Epithelial cell of proximal tubule (primary cell): ENCODE results near the gene GARIN5A. TPM values are rescaled to one million over a fixed set of nuclear protein-coding genes. Genes with fewer than 3 reads are reported as not detected.

Source experiments
- DNase-seq: peaks from one replicate; pipeline ENCODE4 v3.0.0-alpha.2; 2011; ENCODE audit warnings: low read depth
- H3K4me3 ChIP-seq: 2 replicates; pipeline ENCODE4 v1.5.1; 2011; ENCODE audit warnings: low read depth, mild to moderate bottlenecking, low read length
- total RNA-seq: library from RNA; depleted of rRNA; stranded (reverse); fragments of >200 nt; gene quantifications from 2 replicates; pipeline ENCODE4 v1.2.3, GENCODE V29; 2015
- TF ChIP-seq, protein P1 (sequence below): conservative IDR thresholded peaks from 2 replicates; pipeline ENCODE4 v1.5.1; 2012; ENCODE audit warnings: low read depth, mild to moderate bottlenecking, low read length

Gene GARIN5A
- total RNA-seq, 1 donor from 2014 or later = 0.69 TPM

GRCh38 chr19:50468818-50469217 is 7.8 kb downstream of the GARIN5A start:
- no peak overlapping the region for H3K4me3 ChIP-seq
- TF ChIP-seq, protein P1, sequence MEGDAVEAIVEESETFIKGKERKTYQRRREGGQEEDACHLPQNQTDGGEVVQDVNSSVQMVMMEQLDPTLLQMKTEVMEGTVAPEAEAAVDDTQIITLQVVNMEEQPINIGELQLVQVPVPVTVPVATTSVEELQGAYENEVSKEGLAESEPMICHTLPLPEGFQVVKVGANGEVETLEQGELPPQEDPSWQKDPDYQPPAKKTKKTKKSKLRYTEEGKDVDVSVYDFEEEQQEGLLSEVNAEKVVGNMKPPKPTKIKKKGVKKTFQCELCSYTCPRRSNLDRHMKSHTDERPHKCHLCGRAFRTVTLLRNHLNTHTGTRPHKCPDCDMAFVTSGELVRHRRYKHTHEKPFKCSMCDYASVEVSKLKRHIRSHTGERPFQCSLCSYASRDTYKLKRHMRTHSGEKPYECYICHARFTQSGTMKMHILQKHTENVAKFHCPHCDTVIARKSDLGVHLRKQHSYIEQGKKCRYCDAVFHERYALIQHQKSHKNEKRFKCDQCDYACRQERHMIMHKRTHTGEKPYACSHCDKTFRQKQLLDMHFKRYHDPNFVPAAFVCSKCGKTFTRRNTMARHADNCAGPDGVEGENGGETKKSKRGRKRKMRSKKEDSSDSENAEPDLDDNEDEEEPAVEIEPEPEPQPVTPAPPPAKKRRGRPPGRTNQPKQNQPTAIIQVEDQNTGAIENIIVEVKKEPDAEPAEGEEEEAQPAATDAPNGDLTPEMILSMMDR = no peak
- DNase-seq = no peak

GRCh38 chr19:50467566-50467965 is 9.1 kb downstream of the GARIN5A start:
- no peak overlapping the region for H3K4me3 ChIP-seq
- TF ChIP-seq, protein P1 = no peak
- DNase-seq = no peak

GRCh38 chr19:50466706-50467039 is 10.0 kb downstream of the GARIN5A start:
- H3K4me3 ChIP-seq = no peak overlapping the region
- TF ChIP-seq, protein P1 = no peak

DNA sequence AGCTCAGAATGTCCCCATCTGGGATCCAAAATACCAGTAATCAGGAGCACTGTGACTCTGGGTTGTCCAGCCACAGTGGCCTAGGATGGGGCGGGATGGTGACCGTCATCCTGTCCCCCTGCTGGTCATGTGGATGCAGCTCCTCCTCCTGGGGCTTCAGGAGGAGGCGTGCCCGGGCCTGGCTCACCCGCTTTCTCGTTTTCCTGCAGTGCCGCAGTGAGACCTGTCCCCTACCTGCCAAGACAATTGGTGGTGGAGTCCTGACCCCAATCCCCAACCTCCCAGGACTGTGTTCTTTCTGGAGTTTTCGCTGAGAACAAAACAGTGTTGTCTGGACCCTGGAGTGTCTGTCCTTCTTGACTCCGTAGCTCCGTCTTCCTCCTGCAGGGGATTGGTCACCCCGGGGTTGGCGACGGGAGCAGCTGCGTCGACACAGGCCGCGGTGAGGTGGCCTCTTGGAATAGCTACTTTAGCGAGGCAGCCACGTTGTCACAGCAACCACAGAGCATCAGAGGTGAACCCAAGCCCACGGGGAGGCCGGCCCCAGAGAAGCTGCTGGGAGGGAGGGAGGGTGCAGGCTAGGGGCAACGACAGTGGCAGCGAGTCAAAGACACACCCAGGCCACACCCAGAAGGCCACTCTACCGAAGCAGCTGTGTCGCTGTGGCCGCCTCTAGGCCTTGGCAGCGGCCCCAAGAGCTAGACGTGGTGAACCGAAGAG is 10.5 kb downstream of the GARIN5A start:
- H3K4me3 ChIP-seq = no peak overlapping the region
- TF ChIP-seq, protein P1 = peak; percentile 9
- no peak for DNase-seq

More at GRCh38 chr19:50466706-50467039, 10.0 kb downstream of the GARIN5A start:
- DNase-seq = no peak

GRCh38 chr19:50465000-50465399 is 11.6 kb downstream of the GARIN5A start:
- no peak for DNase-seq
- H3K4me3 ChIP-seq = no peak overlapping the region
- TF ChIP-seq, protein P1 = no peak

DNA sequence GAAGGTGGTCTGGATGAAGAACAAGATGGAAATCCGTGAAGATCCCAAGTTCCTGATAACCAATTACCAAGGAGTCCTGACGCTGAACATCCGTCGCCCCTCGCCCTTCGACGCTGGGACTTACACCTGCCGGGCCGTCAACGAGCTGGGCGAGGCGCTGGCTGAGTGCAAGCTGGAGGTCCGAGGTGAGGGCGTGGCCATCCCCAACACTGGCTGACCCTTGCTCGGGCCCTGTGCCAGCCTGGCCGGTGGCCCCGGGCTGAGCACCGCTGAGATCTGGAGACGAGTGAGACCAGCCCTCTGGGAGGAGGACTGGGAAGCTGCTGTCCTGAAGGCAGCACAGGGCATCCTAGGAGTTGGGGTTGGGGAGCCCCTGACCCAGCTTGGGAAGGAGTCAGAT is 12.3 kb downstream of the GARIN5A start:
- TF ChIP-seq, protein P1 = no peak
- no peak overlapping the region for H3K4me3 ChIP-seq
- DNase-seq = no peak

- TF ChIP-seq, protein P1 = no peak
- no peak for DNase-seq
- no peak overlapping the region for H3K4me3 ChIP-seq
These were observed 13.7 kb downstream of the GARIN5A start for GRCh38 chr19:50462970-50463369.
